GM23248 (cell line): Measurements from ENCODE around the gene ADSS1. TPM values are rescaled to one million over a fixed set of nuclear protein-coding genes. Genes with fewer than 3 reads are reported as not detected.

ENCODE experiments used
- DNase-seq: peaks from one replicate; pipeline ENCODE4 v3.0.0-alpha.2; 2015
- H2AFZ ChIP-seq: fragments of 200-600 bp; sonication (generic); 2 replicates; pipeline ENCODE4 v1.6.1; 2016; ENCODE audit warnings: antibody characterized with exemption
- H3F3A ChIP-seq: fragments of 200-600 bp; sonication (generic); 2 replicates; pipeline ENCODE4 v1.6.1; 2016; ENCODE audit warnings: mild to moderate bottlenecking, antibody characterized with exemption, mixed run types; ENCODE audit not compliant: insufficient read depth
- H3K27ac ChIP-seq: fragments of 200-600 bp; sonication (generic); 2 replicates; pipeline ENCODE4 v1.5.1; 2016; ENCODE audit warnings: mild to moderate bottlenecking
- H3K27me3 ChIP-seq: fragments of 200-600 bp; sonication (generic); replicated peaks from 2 replicates; pipeline ENCODE4 v1.6.1; 2016; ENCODE audit warnings: mild to moderate bottlenecking; ENCODE audit not compliant: insufficient read depth
- H3K36me3 ChIP-seq: fragments of 200-600 bp; sonication (generic); 2 replicates; pipeline ENCODE4 v1.6.1; 2016; ENCODE audit warnings: low read depth, mild to moderate bottlenecking
- H3K4me1 ChIP-seq: fragments of 200-600 bp; sonication (generic); 2 replicates; pipeline ENCODE4 v1.6.1; 2016; ENCODE audit warnings: mild to moderate bottlenecking; ENCODE audit not compliant: insufficient read depth
- H3K4me2 ChIP-seq: fragments of 200-600 bp; sonication (generic); one replicate; pipeline ENCODE4 v1.6.1; 2016; ENCODE audit warnings: mild to moderate bottlenecking; ENCODE audit not compliant: unreplicated experiment
- H3K4me3 ChIP-seq: fragments of 200-600 bp; sonication (generic); 2 replicates; pipeline ENCODE4 v1.5.1; 2016; ENCODE audit warnings: mild to moderate bottlenecking
- H3K79me2 ChIP-seq: fragments of 200-600 bp; sonication (generic); 2 replicates; pipeline ENCODE4 v1.6.1; 2016; ENCODE audit warnings: mild to moderate bottlenecking; ENCODE audit not compliant: insufficient read depth
- H3K9ac ChIP-seq: fragments of 200-600 bp; sonication (generic); 2 replicates; pipeline ENCODE4 v1.6.1; 2016; ENCODE audit warnings: mild to moderate bottlenecking
- H3K9me2 ChIP-seq: fragments of 200-600 bp; sonication (generic); 2 replicates; pipeline ENCODE4 v1.6.1; 2016; ENCODE audit warnings: mixed run types, mild to moderate bottlenecking, moderate library complexity; ENCODE audit not compliant: insufficient read depth
- H3K9me3 ChIP-seq: fragments of 200-600 bp; sonication (generic); one replicate; pipeline ENCODE4 v1.6.1; 2017; ENCODE audit warnings: low read depth
- H4K20me1 ChIP-seq: fragments of 200-600 bp; sonication (generic); 2 replicates; pipeline ENCODE4 v1.6.0; 2016; ENCODE audit not compliant: insufficient read depth
- EZH2 ChIP-seq: fragments of 200-600 bp; sonication (generic); IDR thresholded peaks from 2 replicates; pipeline ENCODE4 v1.6.1; 2018; ENCODE audit warnings: antibody characterized with exemption, mild to moderate bottlenecking; ENCODE audit not compliant: insufficient read depth, poor library complexity, severe bottlenecking
- EZH2phosphoT487 ChIP-seq: fragments of 200-600 bp; sonication (generic); IDR thresholded peaks from 2 replicates; pipeline ENCODE4 v1.6.1; 2018; ENCODE audit warnings: antibody characterized with exemption, moderate library complexity, mild to moderate bottlenecking, low read depth; ENCODE audit not compliant: insufficient read depth
- WGBS, 2 experiments: methylation state at CpG; one replicate each; pipeline ENCODE4 v1.1.6; 2015 to 2017; ENCODE audit warnings: low lambda C conversion rate in 2 of 2, low coverage in 1 of 2; ENCODE audit errors: missing lambda C conversion rate in 2 of 2; 5-methylcytosine and 5-hydroxymethylcytosine counted together
- in situ Hi-C: fragments of 300-500 bp; cut with MboI; formaldehyde crosslinking; loops from 2 replicates; pipeline ENCODE4 v1.15.0; 2020
- polyA plus RNA-seq: library from polyadenylated mRNA; unstranded; fragments of >200 nt; fragmentation: Nextera tagmentation; extraction: Ambion mirVana; gene quantifications from 2 replicates; pipeline ENCODE4 v1.2.1, GENCODE V29; 2016
- total RNA-seq: library from RNA; depleted of rRNA; stranded (reverse); fragments of >200 nt; shearing (Covaris generic); gene quantifications from 2 replicates; pipeline ENCODE4 v1.2.3, GENCODE V29; 2014

ADSS1 gene
- total and polyA plus RNA-seq, 2 experiments from 2014 or later = 3.7 to 7.1 TPM

GRCh38 chr14:104776481-104776880 lies 52.5 kb downstream of the ADSS1 start:
- no peak for DNase-seq
- in situ Hi-C loops = no loop called here
- WGBS, 2 experiments = 97 to 98% methylated on average over 15 of the region's 15 CpGs

GRCh38 chr14:104776961-104777807 lies 53.2 kb downstream of the ADSS1 start:
- 73 to 77% methylated on average over 16 of the region's 16 CpGs for whole genome bisulfite sequencing, 2 experiments
- DNase-seq = no peak
- no peaks in the 10 kb centered on the region for H4K20me1 ChIP-seq

More at GRCh38 chr14:104776481-104776880, 52.5 kb downstream of the ADSS1 start:
- Histone ChIP-seq H3K9me3 (no peaks in the 10 kb centered on the region), H2AFZ (no peak overlapping the region), H4K20me1 (no peaks in the 10 kb centered on the region), H3K4me2 (no peak overlapping the region), H3K4me1 (no peaks in the 10 kb centered on the region), H3K9ac (no peak overlapping the region), H3K36me3 (no peaks in the 10 kb centered on the region; the same call in 1 of the 2 replicates), H3K79me2 (no peaks in the 10 kb centered on the region), H3K4me3 (no peak overlapping the region), H3F3A (no peaks in the 10 kb centered on the region), H3K27ac (no peak overlapping the region), H3K27me3 (no peaks in the 10 kb centered on the region), H3K9me2 (no peaks in the 10 kb centered on the region)
- TF ChIP-seq EZH2 (no peak), EZH2phosphoT487 (no peak)

GRCh38 chr14:104777808-104778249 lies 53.8 kb downstream of the ADSS1 start:
- in situ Hi-C loops = no loop called here
- H2AFZ ChIP-seq = no peak overlapping the region
- H3K27ac ChIP-seq = no peak overlapping the region
- H3K9ac ChIP-seq = no peak overlapping the region
- no peaks in the 10 kb centered on the region for H3K9me3 ChIP-seq
- H3K4me3 ChIP-seq = no peak overlapping the region
- no peak for DNase-seq
- no peaks in the 10 kb centered on the region for H4K20me1 ChIP-seq
- TF ChIP-seq EZH2phosphoT487 (no peak), EZH2 (no peak)
- H3K79me2 ChIP-seq = no peaks in the 10 kb centered on the region
- no peaks in the 10 kb centered on the region for H3K27me3 ChIP-seq
- H3K36me3 ChIP-seq = no peaks in the 10 kb centered on the region; the same call in 1 of the 2 replicates
- no peaks in the 10 kb centered on the region for H3K4me1 ChIP-seq
- no peak overlapping the region for H3K4me2 ChIP-seq
- 88 to 89% methylated on average over 10 to 15 of the region's 15 CpGs for WGBS, 2 experiments
- H3K9me2 ChIP-seq = no peaks in the 10 kb centered on the region
- no peaks in the 10 kb centered on the region for H3F3A ChIP-seq

More at GRCh38 chr14:104776961-104777807, 53.2 kb downstream of the ADSS1 start:
- H3K4me1 ChIP-seq = no peaks in the 10 kb centered on the region
- no peak for TF ChIP-seq EZH2phosphoT487
- no peak for TF ChIP-seq EZH2
- no peaks in the 10 kb centered on the region for H3F3A ChIP-seq
- no peak overlapping the region for H3K4me3 ChIP-seq
- H3K4me2 ChIP-seq = no peak overlapping the region
- H3K9ac ChIP-seq = no peak overlapping the region
- H3K79me2 ChIP-seq = no peaks in the 10 kb centered on the region
- H3K36me3 ChIP-seq = no peaks in the 10 kb centered on the region; the same call in 1 of the 2 replicates
- in situ Hi-C loops = no loop called here
- H3K9me2 ChIP-seq = no peaks in the 10 kb centered on the region
- H2AFZ ChIP-seq = no peak overlapping the region
- H3K27ac ChIP-seq = no peak overlapping the region
- no peaks in the 10 kb centered on the region for H3K27me3 ChIP-seq
- no peaks in the 10 kb centered on the region for H3K9me3 ChIP-seq

GRCh38 chr14:104778694-104779331 lies 54.8 kb downstream of the ADSS1 start:
- no peak overlapping the region for H2AFZ ChIP-seq
- no peak for DNase-seq
- H3K4me3 ChIP-seq = no peak overlapping the region
- H3K36me3 ChIP-seq = no peaks in the 10 kb centered on the region; the same call in 1 of the 2 replicates
- no peak overlapping the region for H3K4me2 ChIP-seq
- no peaks in the 10 kb centered on the region for H3K4me1 ChIP-seq
- no peak overlapping the region for H3K27ac ChIP-seq
- no peaks in the 10 kb centered on the region for H3K9me3 ChIP-seq
- no peaks in the 10 kb centered on the region for H3F3A ChIP-seq
- 88% methylated on average over 14 to 15 of the region's 15 CpGs for WGBS, 2 experiments
- H4K20me1 ChIP-seq = no peaks in the 10 kb centered on the region
- in situ Hi-C loops = no loop called here
- H3K27me3 ChIP-seq = no peaks in the 10 kb centered on the region
- TF ChIP-seq EZH2 = no peak
- TF ChIP-seq EZH2phosphoT487 = no peak
- H3K9me2 ChIP-seq = no peaks in the 10 kb centered on the region
- no peak overlapping the region for H3K9ac ChIP-seq
- H3K79me2 ChIP-seq = no peaks in the 10 kb centered on the region
